OCI-LY1 (cell line): ENCODE data around the gene DTX3.

Experiments
- EZH2 ChIP-seq: fragments of 200-600 bp; sonication (generic), shearing (Covaris generic); IDR thresholded peaks from 2 replicates; pipeline ENCODE4 v1.8.0; 2017; ENCODE audit warnings: borderline replicate concordance, mixed run types, mild to moderate bottlenecking, antibody characterized with exemption, low read length, moderate library complexity, mixed read lengths
- TF ChIP-seq, protein P1 (sequence below): fragments of 200-600 bp; sonication (generic), shearing (Covaris generic); IDR thresholded peaks from 2 replicates; pipeline ENCODE4 v1.5.1; 2017; ENCODE audit warnings: mild to moderate bottlenecking, antibody characterized with exemption, low read length, moderate library complexity, mixed read lengths

DNA sequence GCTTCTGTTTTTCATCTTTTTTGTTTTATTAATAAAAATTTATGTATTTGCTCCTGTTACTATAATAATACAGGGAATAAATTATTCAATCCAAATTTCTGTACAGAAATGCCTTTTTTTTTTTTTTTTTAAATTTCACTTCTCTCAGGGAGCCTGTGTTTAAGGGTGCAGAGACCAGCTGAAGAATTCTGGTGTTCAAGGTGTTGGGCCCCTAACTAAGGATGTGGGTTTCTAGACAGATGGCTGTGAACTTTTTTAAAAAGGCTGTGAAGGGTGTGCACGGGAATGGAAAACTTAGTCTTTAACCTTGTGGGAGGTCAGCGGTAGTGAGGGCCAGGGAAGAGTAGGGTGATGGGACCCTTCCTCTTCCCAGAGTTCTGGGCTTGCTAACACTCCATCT lies 1.3 kb upstream of the DTX3 start:
- TF ChIP-seq, protein P1, sequence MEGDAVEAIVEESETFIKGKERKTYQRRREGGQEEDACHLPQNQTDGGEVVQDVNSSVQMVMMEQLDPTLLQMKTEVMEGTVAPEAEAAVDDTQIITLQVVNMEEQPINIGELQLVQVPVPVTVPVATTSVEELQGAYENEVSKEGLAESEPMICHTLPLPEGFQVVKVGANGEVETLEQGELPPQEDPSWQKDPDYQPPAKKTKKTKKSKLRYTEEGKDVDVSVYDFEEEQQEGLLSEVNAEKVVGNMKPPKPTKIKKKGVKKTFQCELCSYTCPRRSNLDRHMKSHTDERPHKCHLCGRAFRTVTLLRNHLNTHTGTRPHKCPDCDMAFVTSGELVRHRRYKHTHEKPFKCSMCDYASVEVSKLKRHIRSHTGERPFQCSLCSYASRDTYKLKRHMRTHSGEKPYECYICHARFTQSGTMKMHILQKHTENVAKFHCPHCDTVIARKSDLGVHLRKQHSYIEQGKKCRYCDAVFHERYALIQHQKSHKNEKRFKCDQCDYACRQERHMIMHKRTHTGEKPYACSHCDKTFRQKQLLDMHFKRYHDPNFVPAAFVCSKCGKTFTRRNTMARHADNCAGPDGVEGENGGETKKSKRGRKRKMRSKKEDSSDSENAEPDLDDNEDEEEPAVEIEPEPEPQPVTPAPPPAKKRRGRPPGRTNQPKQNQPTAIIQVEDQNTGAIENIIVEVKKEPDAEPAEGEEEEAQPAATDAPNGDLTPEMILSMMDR: no peak
- no peak for TF ChIP-seq EZH2
